Heart left ventricle (tissue), 13 donors: ENCODE results near the gene SPATC1L.

Experiments
- POLR2A ChIP-seq, 2 donors: fragments of 450-650 bp; IDR thresholded peaks; one replicate each; pipeline ENCODE4 v1.6.1; 2017; ENCODE audit warnings: antibody characterized with exemption in 2 of 2, mild to moderate bottlenecking in 2 of 2, moderate library complexity in 2 of 2
- TF ChIP-seq, protein P1 (sequence below), 12 donors: fragments of 200-600 bp; sonication (generic) in 4 of 12; IDR thresholded peaks; one replicate each; pipeline versions ENCODE4 v1.5.0 to v1.8.0; 2018 to 2022; ENCODE audit warnings: antibody characterized with exemption in 12 of 12, mild to moderate bottlenecking in 5 of 12
- donor health status: ischemic (EF 13 %, LVEDD 7.1; RV severe dilation, severe dysfunction).
- donor health status: DM: no; HTN: yes; CAD: no.
- donor health status: DM: no; HTN: no; CAD: no.
- donor health status: ischemic (EF 25% LVEDD 6.9; RV normal size, moderate dysfunction).
- donor health status: ischemic (EF 25% LVEDD 5.7; RV mildly dilated, moderate dysfunction).
- donor health status: ischemic (EF 35%, LVEDD 5.7; RV mildly dilated, moderate dysfunction).
- donor health status: nonischemic (EF 11% LVEDD 7.7; RV severe dilation, severe dysfunction).
- donor health status: DM: yes; HTN: yes; CAD: no.
- donor health status: PGD.
- donor health status: ischemic (EF 29% LVEDD 5.4; RV normal size, mild dysfunction).
- donor health status: nonischemic (EF 23%, LVEDD 6.1; RV moderate dilation, normal function).

DNA sequence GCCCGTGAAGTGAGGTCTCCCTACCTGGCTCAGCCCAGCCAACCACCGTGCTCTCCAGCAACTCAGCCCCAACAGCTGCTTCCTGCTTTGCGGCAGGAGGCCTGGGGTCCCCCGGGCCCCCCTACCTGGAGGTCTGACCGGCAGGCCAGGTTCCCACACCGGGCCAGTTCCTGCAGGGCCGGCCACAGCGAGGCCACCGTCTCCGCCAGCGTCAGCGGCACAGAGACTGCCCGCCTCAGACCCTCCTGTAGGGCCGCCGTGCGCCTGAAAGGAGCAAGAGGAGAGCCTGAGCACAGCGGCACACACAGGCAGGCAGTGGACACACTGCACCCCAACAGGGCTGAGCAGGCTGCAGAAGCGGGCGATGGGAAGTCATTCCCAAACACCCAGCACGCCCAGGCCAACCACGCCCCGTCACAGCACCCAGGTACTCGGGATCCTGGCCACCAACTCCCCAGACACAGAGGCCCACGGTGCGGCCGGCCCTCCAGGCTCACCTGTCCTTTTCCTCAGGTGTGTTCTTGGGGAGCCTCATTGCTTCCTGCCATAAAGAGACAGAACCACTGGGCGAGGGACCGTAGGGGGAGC, 45.8 kb downstream of the SPATC1L start:
- TF ChIP-seq, protein P1, sequence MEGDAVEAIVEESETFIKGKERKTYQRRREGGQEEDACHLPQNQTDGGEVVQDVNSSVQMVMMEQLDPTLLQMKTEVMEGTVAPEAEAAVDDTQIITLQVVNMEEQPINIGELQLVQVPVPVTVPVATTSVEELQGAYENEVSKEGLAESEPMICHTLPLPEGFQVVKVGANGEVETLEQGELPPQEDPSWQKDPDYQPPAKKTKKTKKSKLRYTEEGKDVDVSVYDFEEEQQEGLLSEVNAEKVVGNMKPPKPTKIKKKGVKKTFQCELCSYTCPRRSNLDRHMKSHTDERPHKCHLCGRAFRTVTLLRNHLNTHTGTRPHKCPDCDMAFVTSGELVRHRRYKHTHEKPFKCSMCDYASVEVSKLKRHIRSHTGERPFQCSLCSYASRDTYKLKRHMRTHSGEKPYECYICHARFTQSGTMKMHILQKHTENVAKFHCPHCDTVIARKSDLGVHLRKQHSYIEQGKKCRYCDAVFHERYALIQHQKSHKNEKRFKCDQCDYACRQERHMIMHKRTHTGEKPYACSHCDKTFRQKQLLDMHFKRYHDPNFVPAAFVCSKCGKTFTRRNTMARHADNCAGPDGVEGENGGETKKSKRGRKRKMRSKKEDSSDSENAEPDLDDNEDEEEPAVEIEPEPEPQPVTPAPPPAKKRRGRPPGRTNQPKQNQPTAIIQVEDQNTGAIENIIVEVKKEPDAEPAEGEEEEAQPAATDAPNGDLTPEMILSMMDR (IDR thresholded peaks at IDR 0.05): no peak
- TF ChIP-seq POLR2A (IDR thresholded peaks at IDR 0.05): no peak
